Right lobe of liver (tissue), 4 donors: ENCODE results near the gene ARF1.

Source experiments
- POLR2A ChIP-seq: fragments of 450-650 bp; IDR thresholded peaks from one replicate; pipeline ENCODE4 v1.6.1; 2017; ENCODE audit warnings: antibody characterized with exemption, mild to moderate bottlenecking
- TF ChIP-seq, protein P1 (sequence below), 4 donors: fragments of 200-600 bp in 3 of 4; fragments of 450-650 bp in 1 of 4; IDR thresholded peaks; one replicate each; pipeline versions ENCODE4 v1.5.1 to v1.8.0; 2016 to 2022; ENCODE audit warnings: antibody characterized with exemption in 4 of 4, mild to moderate bottlenecking in 2 of 4
- donor health status: DM: no; HTN: no; CAD: no.
- donor health status: DM: no; HTN: no; CAD: no.
- donor health status: DM: no; HTN: yes; CAD: no.

DNA sequence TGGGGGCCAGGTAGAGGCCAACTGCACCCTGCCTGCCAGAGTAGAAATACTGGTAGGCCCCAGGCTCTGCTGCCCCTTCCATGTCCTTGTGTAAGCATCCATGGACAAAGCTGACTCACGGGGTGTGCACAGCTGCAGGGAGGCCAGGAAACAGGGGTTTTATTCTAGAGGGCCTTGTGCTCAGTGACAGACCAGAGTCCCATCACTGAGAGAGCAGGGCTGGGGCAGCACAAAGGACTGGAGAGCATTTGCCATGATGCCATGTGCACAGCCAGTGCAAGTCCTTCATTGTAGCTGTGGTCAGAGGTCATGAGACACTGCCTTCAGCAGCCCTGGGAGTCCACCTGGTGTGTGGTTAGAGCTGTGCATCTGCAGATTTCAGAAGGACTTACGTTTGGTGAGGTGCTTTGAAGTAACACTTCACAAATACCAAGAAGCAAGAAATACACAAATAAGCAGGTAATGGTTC is 8.1 kb downstream of the ARF1 start:
- TF ChIP-seq, protein P1, sequence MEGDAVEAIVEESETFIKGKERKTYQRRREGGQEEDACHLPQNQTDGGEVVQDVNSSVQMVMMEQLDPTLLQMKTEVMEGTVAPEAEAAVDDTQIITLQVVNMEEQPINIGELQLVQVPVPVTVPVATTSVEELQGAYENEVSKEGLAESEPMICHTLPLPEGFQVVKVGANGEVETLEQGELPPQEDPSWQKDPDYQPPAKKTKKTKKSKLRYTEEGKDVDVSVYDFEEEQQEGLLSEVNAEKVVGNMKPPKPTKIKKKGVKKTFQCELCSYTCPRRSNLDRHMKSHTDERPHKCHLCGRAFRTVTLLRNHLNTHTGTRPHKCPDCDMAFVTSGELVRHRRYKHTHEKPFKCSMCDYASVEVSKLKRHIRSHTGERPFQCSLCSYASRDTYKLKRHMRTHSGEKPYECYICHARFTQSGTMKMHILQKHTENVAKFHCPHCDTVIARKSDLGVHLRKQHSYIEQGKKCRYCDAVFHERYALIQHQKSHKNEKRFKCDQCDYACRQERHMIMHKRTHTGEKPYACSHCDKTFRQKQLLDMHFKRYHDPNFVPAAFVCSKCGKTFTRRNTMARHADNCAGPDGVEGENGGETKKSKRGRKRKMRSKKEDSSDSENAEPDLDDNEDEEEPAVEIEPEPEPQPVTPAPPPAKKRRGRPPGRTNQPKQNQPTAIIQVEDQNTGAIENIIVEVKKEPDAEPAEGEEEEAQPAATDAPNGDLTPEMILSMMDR (IDR thresholded peaks at IDR 0.05): no peak
- TF ChIP-seq POLR2A: no peak
